ENCODE measurements around the gene IFT27.
A peak's percentile ranks its signal among the peaks of the same experiment; 100 is the strongest.

IFT27 gene

DNA sequence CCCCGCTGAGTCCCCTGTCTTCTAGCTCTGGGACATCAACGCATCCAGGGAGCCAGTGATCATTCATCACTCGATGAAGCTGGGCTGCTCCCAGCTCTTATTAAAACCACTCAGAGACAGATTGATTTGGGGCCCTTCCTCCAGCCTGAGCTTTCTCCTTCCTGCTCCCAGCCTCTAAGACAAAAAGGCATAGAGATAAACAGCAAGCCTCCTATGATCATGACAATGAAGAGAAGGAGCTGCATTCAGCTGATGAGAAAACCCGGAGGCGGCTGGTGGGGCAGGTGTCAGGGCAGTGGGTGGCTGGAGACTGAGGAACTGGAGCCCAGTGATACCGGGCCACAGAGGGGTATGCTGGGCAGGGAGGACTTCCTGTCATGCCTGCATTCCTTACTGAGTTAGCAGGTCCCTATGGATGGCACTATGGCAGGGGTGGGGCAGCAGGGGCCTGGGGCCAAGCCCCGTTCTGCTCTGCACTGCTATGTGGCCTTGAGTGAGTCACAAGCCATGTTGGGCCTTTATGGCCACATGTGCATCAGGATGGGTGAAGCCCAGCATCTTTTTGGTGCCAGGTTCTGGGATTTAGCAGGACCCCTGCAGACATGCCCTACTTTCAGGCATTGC lies 20.7 kb upstream of the IFT27 start:
- TF ChIP-seq ZFX (IDR thresholded peaks at IDR 0.05; ENCODE audit: borderline replicate concordance), result no peak
- TF ChIP-seq, protein P1, sequence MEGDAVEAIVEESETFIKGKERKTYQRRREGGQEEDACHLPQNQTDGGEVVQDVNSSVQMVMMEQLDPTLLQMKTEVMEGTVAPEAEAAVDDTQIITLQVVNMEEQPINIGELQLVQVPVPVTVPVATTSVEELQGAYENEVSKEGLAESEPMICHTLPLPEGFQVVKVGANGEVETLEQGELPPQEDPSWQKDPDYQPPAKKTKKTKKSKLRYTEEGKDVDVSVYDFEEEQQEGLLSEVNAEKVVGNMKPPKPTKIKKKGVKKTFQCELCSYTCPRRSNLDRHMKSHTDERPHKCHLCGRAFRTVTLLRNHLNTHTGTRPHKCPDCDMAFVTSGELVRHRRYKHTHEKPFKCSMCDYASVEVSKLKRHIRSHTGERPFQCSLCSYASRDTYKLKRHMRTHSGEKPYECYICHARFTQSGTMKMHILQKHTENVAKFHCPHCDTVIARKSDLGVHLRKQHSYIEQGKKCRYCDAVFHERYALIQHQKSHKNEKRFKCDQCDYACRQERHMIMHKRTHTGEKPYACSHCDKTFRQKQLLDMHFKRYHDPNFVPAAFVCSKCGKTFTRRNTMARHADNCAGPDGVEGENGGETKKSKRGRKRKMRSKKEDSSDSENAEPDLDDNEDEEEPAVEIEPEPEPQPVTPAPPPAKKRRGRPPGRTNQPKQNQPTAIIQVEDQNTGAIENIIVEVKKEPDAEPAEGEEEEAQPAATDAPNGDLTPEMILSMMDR (IDR thresholded peaks at IDR 0.05), result no peak
- no peak overlapping the region for H3K27ac ChIP-seq

DNA sequence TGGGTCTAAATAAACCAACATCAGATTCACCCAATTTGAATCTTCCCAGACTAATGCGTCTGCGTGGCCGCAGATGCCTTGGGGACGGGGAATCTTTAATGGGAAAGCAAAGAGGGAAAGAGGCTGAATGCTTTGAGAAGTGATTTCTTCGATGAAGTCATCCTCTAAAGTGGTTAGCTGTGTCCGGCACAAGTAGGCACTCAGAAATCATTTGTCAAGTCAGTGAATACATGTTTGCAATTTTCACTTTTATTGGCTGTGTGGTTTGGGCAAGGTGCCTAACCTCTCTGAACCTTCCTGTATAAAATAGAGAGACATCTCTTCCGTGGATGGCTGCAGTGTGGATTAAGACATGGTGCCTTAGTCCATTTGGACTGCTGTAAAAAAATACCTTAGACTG lies 19.7 kb upstream of the IFT27 start:
- H3K27ac ChIP-seq, result no peak overlapping the region
- no peak for TF ChIP-seq ZFX (IDR thresholded peaks at IDR 0.05; ENCODE audit: borderline replicate concordance)
- TF ChIP-seq, protein P1 (IDR thresholded peaks at IDR 0.05), result no peak

DNA sequence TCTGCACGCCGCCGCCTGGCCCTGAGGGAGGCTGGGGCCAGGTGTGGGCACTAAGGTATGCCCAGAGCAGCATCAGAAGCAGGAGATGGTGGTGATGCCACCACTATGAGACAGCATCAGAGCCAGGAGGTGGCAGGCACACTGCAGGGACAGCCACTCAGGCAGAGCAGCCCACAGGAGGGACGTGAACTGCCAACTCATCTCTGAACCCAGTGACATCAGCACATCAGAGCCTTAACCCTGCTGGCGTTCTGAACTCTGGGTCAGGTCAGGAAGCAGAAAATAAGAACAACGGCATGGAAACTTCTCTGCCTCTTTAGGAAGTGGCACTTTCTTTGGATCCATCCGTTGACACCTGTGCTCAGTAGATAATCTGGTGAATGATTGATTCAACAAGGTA lies 14.7 kb upstream of the IFT27 start:
- H3K27ac ChIP-seq, result no peak overlapping the region
- TF ChIP-seq ZFX (IDR thresholded peaks at IDR 0.05; ENCODE audit: borderline replicate concordance), result no peak
- TF ChIP-seq, protein P1 (IDR thresholded peaks at IDR 0.05), result no peak

DNA sequence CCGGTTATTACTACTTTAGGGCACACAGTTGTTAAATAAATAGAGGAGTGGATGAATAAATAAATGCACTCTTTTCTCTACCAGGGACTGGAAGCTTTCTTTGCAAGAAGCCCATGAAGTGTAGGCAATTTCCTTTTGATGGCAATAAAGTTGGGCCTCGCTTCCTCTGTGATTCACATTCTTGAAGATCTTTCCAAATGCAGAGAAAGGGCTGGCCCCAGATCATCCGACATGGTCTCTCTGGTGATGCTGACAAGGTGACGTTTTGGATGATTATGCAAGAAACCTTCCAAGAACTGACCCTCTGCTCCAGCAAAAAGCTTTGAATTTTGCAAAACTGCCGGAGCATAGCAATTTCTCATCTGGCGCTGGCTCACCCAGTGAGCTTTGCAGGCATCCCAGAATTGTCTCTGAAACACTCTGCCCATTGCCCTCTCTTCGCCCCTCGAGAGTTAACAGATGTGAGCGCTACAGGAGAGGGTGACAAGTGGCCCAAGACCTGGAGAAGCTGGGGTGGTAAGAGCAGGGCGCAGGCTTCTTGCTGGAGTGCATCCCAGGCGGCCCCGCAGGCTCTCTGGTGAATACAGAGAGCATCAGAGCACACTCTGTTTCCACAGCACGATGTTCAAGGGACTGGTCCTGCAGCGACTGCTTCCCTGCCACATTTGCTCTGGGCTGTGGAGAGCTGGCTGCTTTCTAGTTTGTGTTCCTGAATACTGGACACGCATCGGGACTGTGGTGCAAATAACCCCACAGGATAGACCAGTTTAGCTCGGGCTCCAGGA lies 11.5 kb upstream of the IFT27 start:
- no peak overlapping the region for H3K27ac ChIP-seq
- TF ChIP-seq, protein P1 (IDR thresholded peaks at IDR 0.05), result no peak
- no peak for TF ChIP-seq ZFX (IDR thresholded peaks at IDR 0.05; ENCODE audit: borderline replicate concordance)

DNA sequence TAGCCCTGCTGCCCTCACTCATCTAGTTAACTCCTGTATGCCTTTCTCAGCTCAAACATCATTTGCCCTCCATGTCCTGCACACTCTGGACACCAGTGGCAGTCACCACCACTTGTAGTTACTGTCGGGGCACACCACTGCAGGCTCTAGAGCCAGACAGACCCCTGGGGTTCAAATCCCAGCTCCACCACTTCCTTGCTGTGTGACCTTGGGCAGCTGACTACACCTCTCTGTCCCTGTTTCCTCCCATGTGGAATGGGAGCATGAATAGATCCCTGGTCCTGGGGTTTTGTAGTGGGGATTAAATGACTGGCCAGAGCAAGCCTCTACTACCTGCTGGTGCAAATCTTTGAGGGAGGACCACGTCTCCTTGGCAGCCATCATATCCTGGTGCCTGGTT lies 7.8 kb upstream of the IFT27 start:
- H3K27ac ChIP-seq, result no peak overlapping the region
- no peak for TF ChIP-seq ZFX (IDR thresholded peaks at IDR 0.05; ENCODE audit: borderline replicate concordance)
- TF ChIP-seq, protein P1 (IDR thresholded peaks at IDR 0.05), result no peak

DNA sequence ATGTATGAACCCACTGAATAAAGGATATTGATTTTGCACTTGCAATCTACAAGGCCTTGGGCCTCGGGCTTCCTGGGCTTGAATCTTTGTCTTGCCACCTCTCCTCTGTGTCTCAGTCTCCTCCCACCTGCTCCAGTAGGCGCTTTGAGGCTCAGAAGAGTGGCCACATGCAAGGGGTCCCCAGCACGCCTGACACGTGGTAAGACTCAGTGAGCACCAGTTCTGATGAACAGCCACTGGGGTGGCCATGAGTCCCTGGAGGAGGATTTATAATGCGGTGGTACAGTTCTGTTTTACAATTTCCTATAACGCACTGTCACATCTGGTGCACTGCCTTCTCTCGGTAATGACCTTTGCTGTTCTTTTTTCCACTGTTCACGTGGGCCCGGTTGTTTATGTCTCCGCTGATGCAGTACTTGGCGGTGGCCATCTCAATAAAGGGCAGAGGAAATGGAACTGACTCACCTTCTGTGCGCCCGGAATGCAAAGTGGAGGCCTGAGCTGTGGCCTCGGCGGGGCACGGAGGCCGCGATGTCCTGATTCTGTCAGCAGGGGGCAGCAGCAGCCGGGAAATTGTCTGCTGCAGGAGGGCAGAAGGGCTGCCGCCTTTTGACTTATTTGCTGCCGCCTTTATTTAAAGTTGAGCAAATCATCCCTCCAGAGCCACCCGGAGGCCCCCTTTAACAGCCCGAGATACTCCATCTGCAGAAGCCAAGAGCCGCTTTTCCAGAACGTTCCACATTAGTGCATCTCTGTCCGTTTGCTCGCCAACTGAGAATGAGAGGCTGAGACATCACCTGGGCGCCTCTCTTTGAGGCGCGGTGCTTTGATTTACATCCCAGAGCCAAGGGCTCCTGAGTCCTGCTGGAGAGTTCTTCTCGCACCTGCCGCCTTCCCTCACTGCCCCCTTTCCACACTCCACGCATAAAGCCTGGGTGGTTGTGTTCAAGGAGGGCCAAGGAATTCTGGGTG lies 6.0 kb upstream of the IFT27 start:
- TF ChIP-seq ZFX (IDR thresholded peaks at IDR 0.05; ENCODE audit: borderline replicate concordance), result no peak
- TF ChIP-seq, protein P1 (IDR thresholded peaks at IDR 0.05), result peak; percentile 95
- no peak overlapping the region for H3K27ac ChIP-seq
